Stimulated activated CD8-positive, alpha-beta memory T cell treated with anti-CD3 and anti-CD28 coated beads, Interleukin-4, amount 100 ng/mL, for 48 hours (primary cell): ENCODE data around the gene MAVS.

ENCODE experiments used
- DNase-seq: peaks from one replicate; pipeline ENCODE4 v3.0.0-alpha.2; 2020

The MAVS gene

GRCh38 chr20:3846740-3847428, at the start of gene MAVS:
MAVS (plus strand) TSS chr20:3846834; CDS start chr20:3854625, 7,791 bp downstream.
- peak; percentile 92 for DNase-seq

GRCh38 chr20:3797226-3797545, 49.4 kb upstream of the MAVS start:
- no peak for DNase-seq

- peak; percentile 70 for DNase-seq
Measured at GRCh38 chr20:3797592-3798372, 48.9 kb upstream of the MAVS start.

- DNase-seq, result no peak
Measured at GRCh38 chr20:3798373-3798768, 48.3 kb upstream of the MAVS start.

GRCh38 chr20:3798908-3799248, 47.8 kb upstream of the MAVS start:
- no peak for DNase-seq

- no peak for DNase-seq
Measured at GRCh38 chr20:3800256-3800877, 46.3 kb upstream of the MAVS start.

GRCh38 chr20:3800878-3801260, 45.8 kb upstream of the MAVS start:
- no peak for DNase-seq

GRCh38 chr20:3801299-3801698, 45.3 kb upstream of the MAVS start:
- no peak for DNase-seq

GRCh38 chr20:3801846-3802245, 44.8 kb upstream of the MAVS start:
- no peak for DNase-seq

- DNase-seq, result no peak
Measured at GRCh38 chr20:3802524-3803239, 44.0 kb upstream of the MAVS start.

GRCh38 chr20:3803289-3803688, 43.3 kb upstream of the MAVS start:
- no peak for DNase-seq

GRCh38 chr20:3803854-3804253, 42.8 kb upstream of the MAVS start:
- no peak for DNase-seq

- DNase-seq, result no peak
Measured at GRCh38 chr20:3804254-3804751, 42.3 kb upstream of the MAVS start.

GRCh38 chr20:3804781-3805180, 41.9 kb upstream of the MAVS start:
- no peak for DNase-seq

GRCh38 chr20:3808544-3808943, 38.1 kb upstream of the MAVS start:
- DNase-seq, result no peak

GRCh38 chr20:3811467-3812258, 35.0 kb upstream of the MAVS start:
- peak; percentile 93 for DNase-seq

- no peak for DNase-seq
Measured at GRCh38 chr20:3812259-3812681, 34.4 kb upstream of the MAVS start.

GRCh38 chr20:3812975-3813847, 33.4 kb upstream of the MAVS start:
- DNase-seq, result no peak

GRCh38 chr20:3813848-3814581, 32.6 kb upstream of the MAVS start:
- DNase-seq, result peak; percentile 63

GRCh38 chr20:3814928-3815495, 31.6 kb upstream of the MAVS start:
- no peak for DNase-seq
